NCI-H146 (cell line): ENCODE results near the gene CNTFR.

ENCODE experiments used
- DNase-seq: peaks from one replicate; lab custom pipeline; 2025; lab: John Stamatoyannopoulos, UW

The CNTFR gene

GRCh38 chr9:34522971-34523797, 66.3 kb downstream of the CNTFR start, which contains the start of gene ENHO:
Gene ENHO (minus strand): TSS chr9:34522990. CDS start chr9:34521695, 1,295 bp downstream.
- DNase-seq: peak; percentile 96

GRCh38 chr9:34522091-34522887, 67.2 kb downstream of the CNTFR start:
- no peak for DNase-seq

- DNase-seq: no peak
Measured at GRCh38 chr9:34521406-34522045, 68.0 kb downstream of the CNTFR start.

- DNase-seq: no peak
Measured at GRCh38 chr9:34520505-34521385, 68.8 kb downstream of the CNTFR start.

- no peak for DNase-seq
Measured at GRCh38 chr9:34520096-34520495, 69.4 kb downstream of the CNTFR start.

- no peak for DNase-seq
Measured at GRCh38 chr9:34519321-34520020, 70.1 kb downstream of the CNTFR start.

GRCh38 chr9:34518896-34519295, 70.6 kb downstream of the CNTFR start:
- no peak for DNase-seq

GRCh38 chr9:34518110-34518616, 71.4 kb downstream of the CNTFR start:
- no peak for DNase-seq

- no peak for DNase-seq
Measured at GRCh38 chr9:34517185-34517584, 72.3 kb downstream of the CNTFR start.

- no peak for DNase-seq
Measured at GRCh38 chr9:34515959-34516358, 73.6 kb downstream of the CNTFR start.

GRCh38 chr9:34514816-34515215, 74.7 kb downstream of the CNTFR start:
- no peak for DNase-seq

- no peak for DNase-seq
Measured at GRCh38 chr9:34514401-34514800, 75.1 kb downstream of the CNTFR start.

GRCh38 chr9:34513567-34514214, 75.8 kb downstream of the CNTFR start:
- peak; percentile 79 for DNase-seq

- no peak for DNase-seq
Measured at GRCh38 chr9:34512131-34513078, 77.1 kb downstream of the CNTFR start.

- DNase-seq: peak; percentile 69
Measured at GRCh38 chr9:34510497-34511468, 78.7 kb downstream of the CNTFR start.

GRCh38 chr9:34508951-34509350, 80.6 kb downstream of the CNTFR start:
- no peak for DNase-seq

GRCh38 chr9:34508463-34508862, 81.1 kb downstream of the CNTFR start:
- DNase-seq: no peak

GRCh38 chr9:34507966-34508365, 81.6 kb downstream of the CNTFR start:
- no peak for DNase-seq
